Activated B cell treated with CpG ODN at 0.5 μM for 24 hours (primary cell): ENCODE results near the gene NAGLU. TPM values are rescaled to one million over a fixed set of nuclear protein-coding genes. Genes with fewer than 3 reads are reported as not detected.

Experiments
- ATAC-seq: fragments of 200-7000 bp; cut with Tn5 transposase; one replicate; pipeline ENCODE4 v1.10.0; 2021; ENCODE audit warnings: low read depth, mild to moderate bottlenecking, moderate library complexity
- CTCF ChIA-PET: fragments of 350-600 bp; sonication (Branson Sonifier 250); formaldehyde crosslinking; loops from one replicate; lab custom pipeline; 2021; ENCODE audit warnings: antibody characterized with exemption; lab: Charles Lee
- POLR2A ChIA-PET: fragments of 350-600 bp; sonication (Branson Sonifier 250); formaldehyde crosslinking; loops from one replicate; lab custom pipeline; 2021; ENCODE audit warnings: antibody characterized with exemption; lab: Charles Lee
- DNase-seq: peaks from one replicate; pipeline ENCODE4 v3.0.0; 2022
- H3K27ac Mint-ChIP-seq: one replicate; pipeline ENCODE4 v1.8.0; 2020; ENCODE audit warnings: mixed read lengths
- H3K27me3 Mint-ChIP-seq: one replicate; pipeline ENCODE4 v1.8.0; 2021; ENCODE audit warnings: mixed read lengths
- H3K36me3 Mint-ChIP-seq: one replicate; pipeline ENCODE4 v1.8.0; 2021; ENCODE audit warnings: low read depth, mixed read lengths
- H3K4me1 Mint-ChIP-seq: one replicate; pipeline ENCODE4 v1.8.0; 2021; ENCODE audit warnings: mixed read lengths
- H3K4me3 Mint-ChIP-seq: one replicate; pipeline ENCODE4 v1.8.0; 2020; ENCODE audit warnings: mild to moderate bottlenecking, mixed read lengths
- H3K9me3 Mint-ChIP-seq: one replicate; pipeline ENCODE4 v1.8.0; 2020; ENCODE audit warnings: mixed read lengths
- intact Hi-C: fragments of 100-400 bp; cut with micrococcal nuclease; formaldehyde crosslinking; loops from one replicate; pipeline ENCODE4 v1.15.1; 2024
- total RNA-seq: library from RNA; stranded (reverse); gene quantifications from 2 replicates; pipeline ENCODE4 v1.2.3, GENCODE V29; 2022
- TF ChIP-seq, protein P1 (sequence below): fragments of 200-600 bp; IDR thresholded peaks from one replicate; pipeline ENCODE4 v1.8.0; 2022; ENCODE audit warnings: antibody characterized with exemption, mild to moderate bottlenecking

NAGLU gene
- total RNA-seq, 1 donor from 2014 or later = 33.9 TPM

DNA sequence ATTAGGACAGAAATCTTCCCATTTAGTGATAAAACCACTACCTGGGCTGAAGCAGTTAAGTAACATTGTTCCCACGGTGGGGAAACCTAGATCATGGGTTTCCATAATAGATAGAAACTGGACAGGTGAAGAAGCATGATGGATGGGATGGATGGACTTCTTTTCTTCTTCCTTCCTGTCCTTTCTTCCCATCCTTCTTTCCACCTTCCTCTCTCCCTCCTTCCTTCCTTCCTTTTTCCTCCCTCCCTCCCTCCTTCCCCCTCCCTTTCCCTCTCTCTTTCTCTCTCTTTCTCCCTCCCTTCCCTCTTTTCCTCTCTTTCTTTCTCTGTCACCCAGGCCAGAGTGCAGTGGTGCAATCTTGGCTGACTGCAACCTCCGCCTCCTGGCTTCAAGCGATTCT is 38.4 kb downstream of the NAGLU start:
- TF ChIP-seq, protein P1, sequence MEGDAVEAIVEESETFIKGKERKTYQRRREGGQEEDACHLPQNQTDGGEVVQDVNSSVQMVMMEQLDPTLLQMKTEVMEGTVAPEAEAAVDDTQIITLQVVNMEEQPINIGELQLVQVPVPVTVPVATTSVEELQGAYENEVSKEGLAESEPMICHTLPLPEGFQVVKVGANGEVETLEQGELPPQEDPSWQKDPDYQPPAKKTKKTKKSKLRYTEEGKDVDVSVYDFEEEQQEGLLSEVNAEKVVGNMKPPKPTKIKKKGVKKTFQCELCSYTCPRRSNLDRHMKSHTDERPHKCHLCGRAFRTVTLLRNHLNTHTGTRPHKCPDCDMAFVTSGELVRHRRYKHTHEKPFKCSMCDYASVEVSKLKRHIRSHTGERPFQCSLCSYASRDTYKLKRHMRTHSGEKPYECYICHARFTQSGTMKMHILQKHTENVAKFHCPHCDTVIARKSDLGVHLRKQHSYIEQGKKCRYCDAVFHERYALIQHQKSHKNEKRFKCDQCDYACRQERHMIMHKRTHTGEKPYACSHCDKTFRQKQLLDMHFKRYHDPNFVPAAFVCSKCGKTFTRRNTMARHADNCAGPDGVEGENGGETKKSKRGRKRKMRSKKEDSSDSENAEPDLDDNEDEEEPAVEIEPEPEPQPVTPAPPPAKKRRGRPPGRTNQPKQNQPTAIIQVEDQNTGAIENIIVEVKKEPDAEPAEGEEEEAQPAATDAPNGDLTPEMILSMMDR = no peak
- Mint-ChIP-seq H3K36me3 (peaks cover 60% of the 10 kb centered on the region), H3K27ac (no peak overlapping the region), H3K4me3 (no peak overlapping the region), H3K9me3 (no peaks in the 10 kb centered on the region), H3K27me3 (no peaks in the 10 kb centered on the region), H3K4me1 (peaks cover 36% of the 10 kb centered on the region)
- intact Hi-C loops = no loop called here
- no peak for DNase-seq
- ChIA-PET POLR2A (no interaction called here), CTCF (interaction anchor here (0.6 kb wide), 1 partner anchor 630 kb away, joined by 3 read pairs; no protein-coding TSS in a partner anchor)
- ATAC-seq = no peak

DNA sequence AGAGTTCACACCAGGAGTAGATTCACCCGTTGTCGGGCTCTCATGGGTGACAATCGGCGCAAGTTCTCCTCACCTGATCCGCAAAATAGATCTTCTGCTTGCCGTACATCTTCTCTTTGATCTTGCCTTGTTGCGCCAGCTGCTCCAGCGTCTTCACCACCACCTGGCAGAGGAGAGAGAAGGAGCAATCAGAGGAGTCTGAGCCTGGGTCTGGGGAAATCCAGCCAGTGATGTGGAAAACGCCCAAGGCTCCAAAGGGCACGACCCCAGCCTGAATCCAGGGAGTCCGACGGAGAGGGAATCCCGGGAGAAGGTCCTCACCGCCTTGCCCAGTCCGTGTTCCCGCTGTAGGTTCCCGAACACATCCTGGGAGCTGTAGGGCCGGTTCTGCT is 41.1 kb downstream of the NAGLU start:
- intact Hi-C loops = loop anchor here (1.0 kb wide), 2 partner anchors 10 to 15 kb away; partner anchors contain the start of genes COASY and MLX
- Mint-ChIP-seq H3K4me3 (peak overlapping the region; percentile 95), H3K27me3 (no peaks in the 10 kb centered on the region), H3K36me3 (peaks cover 62% of the 10 kb centered on the region), H3K27ac (peak overlapping the region; percentile 97), H3K9me3 (no peaks in the 10 kb centered on the region), H3K4me1 (peaks cover 38% of the 10 kb centered on the region)
- POLR2A ChIA-PET = interaction anchor here (1.4 to 4.6 kb wide), 15 partner anchors 9 to 421 kb away, joined by 4 to 62 read pairs (median 15); partner anchors contain the start of genes BECN1, MLX, NAGLU and PLEKHH3
- CTCF ChIA-PET = interaction anchor here (1.7 to 3.6 kb wide), 12 partner anchors 10 to 352 kb away, joined by 5 to 53 read pairs (median 16); partner anchors contain the start of genes BECN1, CNTNAP1, RAMP2 and RETREG3
- no peak for DNase-seq
- no peak for ATAC-seq
- TF ChIP-seq, protein P1 = no peak

DNA sequence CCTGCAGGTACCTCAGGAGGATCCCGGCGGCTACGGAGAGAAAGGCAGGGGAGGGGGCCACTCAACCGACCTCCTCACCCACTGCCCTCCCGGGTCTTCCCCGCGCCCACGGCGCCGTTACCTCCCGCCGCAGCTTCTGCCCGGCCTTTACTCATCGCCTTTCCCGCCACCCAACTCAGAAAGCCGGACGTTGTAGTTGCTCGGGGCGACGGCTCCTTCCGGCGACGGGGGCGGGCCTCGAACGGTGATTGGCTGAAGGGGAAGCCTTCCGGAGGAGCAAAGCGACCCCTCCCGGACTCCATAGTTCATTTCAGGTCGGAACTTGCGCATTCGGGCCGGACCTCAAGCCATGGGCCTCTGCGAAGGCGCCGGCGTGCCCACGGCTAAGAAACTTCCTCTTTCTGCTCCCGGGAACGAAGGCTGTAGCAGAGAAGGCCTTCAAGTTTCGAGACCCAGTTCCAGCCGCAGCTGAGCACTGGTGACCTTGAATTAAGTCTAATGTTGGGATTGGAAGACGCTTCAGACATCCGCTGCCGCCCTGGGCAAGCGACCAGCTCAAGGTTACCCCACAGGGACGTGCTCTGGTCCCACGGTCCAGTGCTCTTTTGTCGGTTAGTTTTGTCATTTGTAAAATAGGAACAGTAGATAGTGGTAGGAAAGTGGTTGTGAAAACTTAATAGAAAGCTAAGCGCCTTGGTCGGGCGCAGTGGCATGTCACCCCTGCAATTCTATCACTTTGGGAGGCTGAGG is 41.7 kb downstream of the NAGLU start, which contains the start of gene PSMC3IP:
Gene PSMC3IP (minus strand): TSS at position 198 of the 750 bp plus-strand sequence. CDS start 43 bp downstream, at position 155.
- peak within 1 kb of the TSS; percentile 97 for H3K27ac Mint-ChIP-seq
- ATAC-seq (peak; percentile 90), DNase-seq (peak; percentile 86)
- peaks cover 63% of the 10 kb centered on the region for H3K36me3 Mint-ChIP-seq
- intact Hi-C loops = loop anchor here (1.0 to 2.0 kb wide), 11 partner anchors 10 to 421 kb away; partner anchors contain the start of genes BECN1, COASY, MLX and RETREG3
- H3K9me3 Mint-ChIP-seq = no peaks in the 10 kb centered on the region
- H3K4me3 Mint-ChIP-seq = peak within 1 kb of the TSS; percentile 95
- CTCF ChIA-PET = interaction anchor here (0.5 to 3.6 kb wide), 51 partner anchors 8 to 420 kb away, joined by 3 to 53 read pairs (median 5); partner anchors contain the start of genes BECN1, CNTNAP1, NAGLU and PSME3
- TF ChIP-seq, protein P1 = no peak
- peaks cover 38% of the 10 kb centered on the region for H3K4me1 Mint-ChIP-seq
- POLR2A ChIA-PET = interaction anchor here (0.6 to 4.6 kb wide), 43 partner anchors 8 to 738 kb away, joined by 3 to 62 read pairs (median 5); partner anchors contain the start of genes BECN1, COA3, MLX and NAGLU
- H3K27me3 Mint-ChIP-seq = no peaks in the 10 kb centered on the region

DNA sequence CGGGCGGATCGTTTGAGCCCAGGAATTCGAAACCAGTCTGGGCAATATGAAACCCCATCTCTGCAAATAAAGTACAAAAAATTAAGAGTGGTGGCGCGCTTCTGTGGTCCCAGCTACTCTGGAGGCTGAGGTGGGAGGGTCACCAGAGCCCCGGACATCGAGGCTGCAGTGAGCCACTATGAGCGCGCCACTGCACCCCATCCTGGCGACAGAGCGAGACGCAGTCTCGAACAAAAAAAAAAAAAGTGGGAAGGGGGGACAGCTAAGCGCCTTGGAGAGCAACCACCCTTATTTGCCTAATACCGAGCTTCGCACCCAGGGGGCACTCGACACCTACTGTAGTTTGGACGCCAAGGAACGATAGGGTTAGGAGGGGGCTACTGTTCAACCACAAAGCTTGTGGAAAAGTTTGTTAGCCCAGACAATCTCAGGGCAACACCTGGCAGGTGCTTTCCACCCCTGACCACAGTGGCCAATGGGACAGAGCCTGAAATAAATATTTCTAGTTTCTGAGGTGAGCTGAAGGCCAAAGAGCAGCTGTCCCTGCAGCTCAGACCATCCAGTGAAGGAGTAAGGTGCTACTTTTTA is 42.3 kb downstream of the NAGLU start:
- intact Hi-C loops = loop anchor here (1.0 to 2.0 kb wide), 9 partner anchors 24 to 420 kb away; partner anchors contain the start of genes BECN1, RETREG3, RPL27 and TUBG1
- Mint-ChIP-seq H3K36me3 (peaks cover 63% of the 10 kb centered on the region), H3K9me3 (no peaks in the 10 kb centered on the region), H3K4me1 (peaks cover 38% of the 10 kb centered on the region), H3K27me3 (no peaks in the 10 kb centered on the region), H3K27ac (peak overlapping the region; percentile 97), H3K4me3 (peak overlapping the region; percentile 95)
- ChIA-PET POLR2A (interaction anchor here (0.6 to 4.6 kb wide), 45 partner anchors 8 to 1346 kb away, joined by 3 to 62 read pairs (median 5); partner anchors contain the start of genes BECN1, COA3, MLX and NAGLU), CTCF (interaction anchor here (0.5 to 3.6 kb wide), 52 partner anchors 8 to 420 kb away, joined by 3 to 53 read pairs (median 5); partner anchors contain the start of genes BECN1, CNTNAP1, NAGLU and PSME3)
- TF ChIP-seq, protein P1 = peak; percentile 33
- DNase-seq = peak; percentile 61
- ATAC-seq = peak; percentile 55
